Epithelial cell of proximal tubule (primary cell): ENCODE data around the gene SFTPA2. TPM values are rescaled to one million over a fixed set of nuclear protein-coding genes. Genes with fewer than 3 reads are reported as not detected.
"Not testable (repeated sequence)": the region's sequence is repeated elsewhere in the genome, so short reads cannot be mapped to it uniquely, and the experiment has no call there.

Experiments
- DNase-seq: peaks from one replicate; pipeline ENCODE4 v3.0.0-alpha.2; 2011; ENCODE audit warnings: low read depth
- H3K4me3 ChIP-seq: 2 replicates; pipeline ENCODE4 v1.5.1; 2011; ENCODE audit warnings: low read depth, mild to moderate bottlenecking, low read length
- total RNA-seq: library from RNA; depleted of rRNA; stranded (reverse); fragments of >200 nt; gene quantifications from 2 replicates; pipeline ENCODE4 v1.2.3, GENCODE V29; 2015
- TF ChIP-seq, protein P1 (sequence below): conservative IDR thresholded peaks from 2 replicates; pipeline ENCODE4 v1.5.1; 2012; ENCODE audit warnings: low read depth, mild to moderate bottlenecking, low read length

The SFTPA2 gene
- total RNA-seq, 1 donor from 2014 or later = not detected

DNA sequence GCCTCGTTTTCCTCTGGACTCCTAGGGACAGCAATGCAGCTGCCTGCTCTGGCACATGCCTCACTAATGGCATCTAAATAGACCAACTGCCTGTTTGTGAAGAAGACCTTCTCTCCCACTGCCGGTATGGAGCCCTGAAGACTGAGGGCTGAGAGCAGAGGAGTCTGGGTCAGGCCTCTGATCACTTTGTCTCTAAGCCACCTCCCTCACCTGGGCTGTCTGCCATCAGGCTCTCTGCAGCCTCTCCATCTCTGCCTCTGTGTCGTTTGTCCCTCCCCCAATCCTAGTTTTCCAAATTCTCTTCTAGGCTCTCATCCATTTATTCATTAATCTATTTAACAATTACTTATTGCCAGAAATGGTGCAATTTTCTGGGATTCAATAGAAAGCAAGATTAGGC, 35.3 kb upstream of the SFTPA2 start:
- DNase-seq = no peak
- no peak overlapping the region for H3K4me3 ChIP-seq
- TF ChIP-seq, protein P1, sequence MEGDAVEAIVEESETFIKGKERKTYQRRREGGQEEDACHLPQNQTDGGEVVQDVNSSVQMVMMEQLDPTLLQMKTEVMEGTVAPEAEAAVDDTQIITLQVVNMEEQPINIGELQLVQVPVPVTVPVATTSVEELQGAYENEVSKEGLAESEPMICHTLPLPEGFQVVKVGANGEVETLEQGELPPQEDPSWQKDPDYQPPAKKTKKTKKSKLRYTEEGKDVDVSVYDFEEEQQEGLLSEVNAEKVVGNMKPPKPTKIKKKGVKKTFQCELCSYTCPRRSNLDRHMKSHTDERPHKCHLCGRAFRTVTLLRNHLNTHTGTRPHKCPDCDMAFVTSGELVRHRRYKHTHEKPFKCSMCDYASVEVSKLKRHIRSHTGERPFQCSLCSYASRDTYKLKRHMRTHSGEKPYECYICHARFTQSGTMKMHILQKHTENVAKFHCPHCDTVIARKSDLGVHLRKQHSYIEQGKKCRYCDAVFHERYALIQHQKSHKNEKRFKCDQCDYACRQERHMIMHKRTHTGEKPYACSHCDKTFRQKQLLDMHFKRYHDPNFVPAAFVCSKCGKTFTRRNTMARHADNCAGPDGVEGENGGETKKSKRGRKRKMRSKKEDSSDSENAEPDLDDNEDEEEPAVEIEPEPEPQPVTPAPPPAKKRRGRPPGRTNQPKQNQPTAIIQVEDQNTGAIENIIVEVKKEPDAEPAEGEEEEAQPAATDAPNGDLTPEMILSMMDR = no peak

DNA sequence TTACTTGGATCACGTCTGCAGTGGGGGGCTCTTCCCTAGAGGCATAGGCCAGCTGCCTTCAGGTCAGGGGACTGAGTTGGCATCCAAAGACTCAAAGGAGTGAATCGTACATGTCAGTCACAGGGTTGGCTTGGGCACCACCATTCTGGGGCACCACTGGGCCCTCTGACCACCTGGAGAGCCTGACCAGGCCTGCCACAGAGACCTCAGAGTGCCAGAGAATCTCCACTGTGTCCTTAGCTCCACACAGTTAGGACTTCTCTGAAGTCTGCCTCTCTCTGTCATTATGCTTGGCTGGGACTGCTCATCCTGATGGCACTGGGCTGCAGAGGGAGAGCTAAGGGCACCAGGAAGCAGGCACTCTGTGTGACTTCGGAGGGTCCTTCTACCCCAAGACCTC, 34.4 kb upstream of the SFTPA2 start:
- not testable (repeated sequence) for H3K4me3 ChIP-seq, DNase-seq

DNA sequence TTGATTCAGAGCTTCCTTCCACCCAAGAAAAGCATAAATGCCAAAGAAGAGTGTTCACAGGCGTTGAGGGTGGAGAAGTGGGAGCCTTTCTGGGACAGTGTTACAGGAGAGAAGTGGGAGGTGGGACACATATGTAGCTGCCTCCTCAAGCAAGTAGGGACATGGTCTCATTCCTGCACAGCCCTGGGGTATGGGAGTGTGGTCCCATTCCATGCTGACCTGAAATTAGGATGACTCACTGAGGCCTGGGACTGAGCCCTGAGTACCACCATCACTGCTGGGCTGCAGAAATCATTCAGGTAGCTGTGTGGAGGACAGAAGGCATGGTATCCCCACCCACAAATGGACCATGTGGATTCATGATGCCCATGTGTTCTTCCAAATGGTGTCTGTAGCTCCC, 33.2 kb upstream of the SFTPA2 start:
- no peak for DNase-seq
- H3K4me3 ChIP-seq = no peak overlapping the region
- TF ChIP-seq, protein P1 = no peak

GRCh38 chr10:79588800-79589199, 28.6 kb upstream of the SFTPA2 start:
- H3K4me3 ChIP-seq = no peak overlapping the region
- no peak for DNase-seq
- TF ChIP-seq, protein P1 = no peak

GRCh38 chr10:79586933-79587332, 26.7 kb upstream of the SFTPA2 start:
- TF ChIP-seq, protein P1 = no peak
- DNase-seq = no peak
- no peak overlapping the region for H3K4me3 ChIP-seq

DNA sequence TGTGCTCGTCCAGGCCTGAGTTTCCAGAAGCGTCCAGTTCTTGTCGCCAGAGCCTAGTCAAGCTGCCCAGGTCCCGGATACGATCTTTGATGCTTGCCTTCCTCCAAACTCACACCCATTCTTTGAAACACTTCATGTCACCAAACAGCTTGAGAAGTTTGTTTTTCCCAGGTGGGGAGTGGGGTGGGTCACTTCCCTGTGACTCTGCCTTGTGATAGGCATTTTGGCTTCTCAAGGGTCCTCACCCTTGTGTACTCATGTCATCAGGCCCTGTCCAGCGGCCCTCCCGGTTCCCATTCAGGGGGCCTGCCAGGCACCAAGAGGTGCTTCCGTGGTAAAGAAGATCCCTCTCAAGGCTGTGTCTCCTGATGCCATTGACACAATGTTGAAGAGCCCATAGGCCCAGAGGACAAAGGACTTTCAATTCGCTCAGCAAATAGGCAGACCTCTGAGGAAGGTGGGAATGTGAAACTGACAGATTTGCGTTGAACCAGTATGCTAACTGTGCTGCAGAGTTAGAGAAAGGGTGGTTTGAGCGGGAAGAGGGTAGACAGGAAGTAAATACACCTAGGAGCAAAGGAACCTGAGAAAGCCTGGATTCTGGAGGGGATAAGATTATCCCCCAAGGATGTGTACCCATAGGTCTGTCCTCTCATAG, 25.8 kb upstream of the SFTPA2 start:
- no peak for DNase-seq
- TF ChIP-seq, protein P1 = no peak

GRCh38 chr10:79583488-79584024, 23.3 kb upstream of the SFTPA2 start:
- no peak overlapping the region for H3K4me3 ChIP-seq
- TF ChIP-seq, protein P1 = no peak
- DNase-seq = no peak

More for the DNA sequence above, 25.8 kb upstream of the SFTPA2 start:
- H3K4me3 ChIP-seq = no peak overlapping the region

- not testable (repeated sequence) for H3K4me3 ChIP-seq
Measured at GRCh38 chr10:79582954-79583353, 22.7 kb upstream of the SFTPA2 start.

More at GRCh38 chr10:79582954-79583353, 22.7 kb upstream of the SFTPA2 start:
- DNase-seq = not testable (repeated sequence)
